ENCODE measurements around the gene ST6GALNAC4.

- TF ChIP-seq POLR2AphosphoS5 (IDR thresholded peaks at IDR 0.05; ENCODE audit: borderline replicate concordance, low read depth, low read length): no peak
- TF ChIP-seq EZH2 (IDR thresholded peaks at IDR 0.05): no peak
Measured at GRCh38 chr9:127893392-127893791, 23.4 kb downstream of the ST6GALNAC4 start.

All from SK-N-MC (cell line).